GM18873 (cell line): ENCODE data around the gene UCK2.

Experiments
- ATAC-seq: cut with Tn5 transposase; IDR thresholded peaks from one replicate; pipeline ENCODE4 v1.9.1; 2021; ENCODE audit warnings: mild to moderate bottlenecking, moderate library complexity, moderate number of reproducible peaks; ENCODE audit not compliant: unreplicated experiment, low FRiP score

Gene UCK2

GRCh38 chr1:165854101-165854845, 26.9 kb downstream of the UCK2 start:
- ATAC-seq = no peak

GRCh38 chr1:165855010-165855838, 27.8 kb downstream of the UCK2 start:
- no peak for ATAC-seq

GRCh38 chr1:165856021-165856420, 28.6 kb downstream of the UCK2 start:
- no peak for ATAC-seq

GRCh38 chr1:165856606-165857005, 29.2 kb downstream of the UCK2 start:
- ATAC-seq = no peak

- ATAC-seq = peak; percentile 88
These were observed 29.8 kb downstream of the UCK2 start for GRCh38 chr1:165857046-165857801.

- ATAC-seq = no peak
These were observed 31.0 kb downstream of the UCK2 start for GRCh38 chr1:165858364-165858823.

GRCh38 chr1:165858967-165859845, 31.8 kb downstream of the UCK2 start:
- no peak for ATAC-seq

- ATAC-seq = no peak
These were observed 32.7 kb downstream of the UCK2 start for GRCh38 chr1:165860065-165860464.

GRCh38 chr1:165861911-165862310, 34.5 kb downstream of the UCK2 start:
- no peak for ATAC-seq

GRCh38 chr1:165862448-165862847, 35.0 kb downstream of the UCK2 start:
- no peak for ATAC-seq

- ATAC-seq = no peak
These were observed 35.9 kb downstream of the UCK2 start for GRCh38 chr1:165863346-165863745.

- ATAC-seq = no peak
These were observed 38.4 kb downstream of the UCK2 start for GRCh38 chr1:165865633-165866340.

GRCh38 chr1:165869343-165869742, 41.9 kb downstream of the UCK2 start:
- ATAC-seq = no peak

- ATAC-seq = peak; percentile 79
These were observed 44.1 kb downstream of the UCK2 start for GRCh38 chr1:165871311-165872067.

- ATAC-seq = no peak
These were observed 46.1 kb downstream of the UCK2 start for GRCh38 chr1:165873481-165873880.

GRCh38 chr1:165874643-165875042, 47.2 kb downstream of the UCK2 start:
- no peak for ATAC-seq

GRCh38 chr1:165875171-165875570, 47.8 kb downstream of the UCK2 start:
- ATAC-seq = no peak

- ATAC-seq = no peak
These were observed 48.2 kb downstream of the UCK2 start for GRCh38 chr1:165875604-165876003.

GRCh38 chr1:165876121-165876520, 48.7 kb downstream of the UCK2 start:
- no peak for ATAC-seq
